A673 (cell line): ENCODE results near the gene PSMG1. TPM values are rescaled to one million over a fixed set of nuclear protein-coding genes. Genes with fewer than 3 reads are reported as not detected.

Experiments used
- BruUV-seq: library from RNA; stranded (reverse); fragments of 400-500 nt; replicated peaks from 2 replicates; lab custom pipeline; 2021; lab: Mats Ljungman, UMichigan
- CTCF ChIA-PET: fragments of 300-600 bp; sonication (Branson Sonifier 250); formaldehyde crosslinking; loops from one replicate; lab custom pipeline; 2022; ENCODE audit warnings: antibody characterized with exemption; lab: Charles Lee
- POLR2A ChIA-PET: fragments of 300-600 bp; sonication (Branson Sonifier 250); formaldehyde crosslinking; loops from one replicate; lab custom pipeline; 2022; ENCODE audit warnings: antibody characterized with exemption; ENCODE audit not compliant: low non-redundant PET; lab: Charles Lee
- DNase-seq: peaks from one replicate; pipeline ENCODE4 v3.0.0-alpha.2; 2015; ENCODE audit warnings: low spot score
- H3K27ac ChIP-seq: fragments of 200-600 bp; sonication (generic); 2 replicates; pipeline ENCODE4 v1.5.1; 2016; ENCODE audit warnings: mixed run types, low read depth, mild to moderate bottlenecking, mixed read lengths, antibody characterized with exemption, low read length; ENCODE audit not compliant: poor library complexity, severe bottlenecking
- H3K27me3 ChIP-seq: fragments of 200-600 bp; sonication (generic); replicated peaks from 2 replicates; pipeline ENCODE4 v1.6.1; 2017; ENCODE audit warnings: mixed run types, low read depth, mild to moderate bottlenecking, mixed read lengths, antibody characterized with exemption, low read length; ENCODE audit not compliant: insufficient read depth, poor library complexity
- H3K36me3 ChIP-seq: fragments of 200-600 bp; sonication (generic); 2 replicates; pipeline ENCODE4 v1.6.1; 2016; ENCODE audit warnings: mixed run types, mild to moderate bottlenecking, mixed read lengths, antibody characterized with exemption, low read length; ENCODE audit not compliant: insufficient read depth, poor library complexity, severe bottlenecking
- H3K4me1 ChIP-seq: fragments of 200-600 bp; sonication (generic); 2 replicates; pipeline ENCODE4 v1.6.1; 2017; ENCODE audit warnings: mixed run types, mild to moderate bottlenecking, mixed read lengths, antibody characterized with exemption, low read length; ENCODE audit not compliant: insufficient read depth, poor library complexity, severe bottlenecking
- H3K4me3 ChIP-seq: fragments of 200-600 bp; sonication (generic); 2 replicates; pipeline ENCODE4 v1.5.1; 2016; ENCODE audit warnings: low read depth, mixed run types, mild to moderate bottlenecking, mixed read lengths, low read length; ENCODE audit not compliant: poor library complexity, severe bottlenecking
- H3K9me3 ChIP-seq: fragments of 200-600 bp; sonication (generic); 2 replicates; pipeline ENCODE4 v1.6.1; 2016; ENCODE audit warnings: mixed run types, low read depth, mild to moderate bottlenecking, mixed read lengths, antibody characterized with exemption, low read length; ENCODE audit not compliant: poor library complexity, severe bottlenecking
- EZH2 ChIP-seq: fragments of 200-600 bp; sonication (generic); IDR thresholded peaks from 2 replicates; pipeline ENCODE4 v1.6.1; 2017; ENCODE audit warnings: borderline replicate concordance, low read depth, mild to moderate bottlenecking, mixed read lengths, antibody characterized with exemption, low read length; ENCODE audit not compliant: poor library complexity, severe bottlenecking
- intact Hi-C: fragments of 100-400 bp; cut with micrococcal nuclease; formaldehyde crosslinking; loops from one replicate; pipeline ENCODE4 v1.10.0; 2022; ENCODE audit not compliant: unreplicated experiment
- total RNA-seq: library from RNA; stranded (reverse); gene quantifications from 2 replicates; pipeline ENCODE4 v1.2.3, GENCODE V29; 2021
- TF ChIP-seq, protein P1 (sequence below): fragments of 300-800, 200-600 bp; sonication (generic); conservative IDR thresholded peaks from 2 replicates; pipeline ENCODE4 v1.5.1; 2017; ENCODE audit warnings: low read depth, mild to moderate bottlenecking, antibody characterized with exemption, low read length, moderate library complexity, mixed read lengths

The PSMG1 gene
- total RNA-seq, 1 experiment from 2014 or later: 101 TPM

DNA sequence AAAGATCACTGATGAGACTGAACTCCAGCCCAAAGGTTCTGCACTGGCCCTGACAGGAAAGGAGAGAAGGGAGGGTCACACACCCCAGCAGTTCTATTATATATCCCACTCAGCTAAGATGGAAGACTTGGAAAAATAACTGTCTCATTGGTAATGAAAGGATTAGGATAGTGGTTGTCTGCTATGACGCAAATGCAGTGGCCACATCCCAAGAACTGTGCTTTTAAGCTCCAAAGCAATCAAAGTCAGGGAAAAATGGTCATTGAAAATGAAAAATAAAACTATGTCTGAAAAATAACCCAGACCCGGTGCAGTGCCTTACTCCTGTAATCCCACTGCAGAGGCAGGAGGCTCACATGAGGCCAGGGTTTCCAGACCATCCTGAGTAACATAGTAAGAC, 31.0 kb downstream of the PSMG1 start:
- Histone ChIP-seq H3K27ac (no peak overlapping the region), H3K4me1 (no peaks in the 10 kb centered on the region), H3K36me3 (no peaks in the 10 kb centered on the region), H3K4me3 (no peak overlapping the region), H3K9me3 (no peaks in the 10 kb centered on the region), H3K27me3 (no peaks in the 10 kb centered on the region)
- ChIA-PET CTCF (no interaction called here), POLR2A (no interaction called here)
- no TSS peak for BruUV-seq
- no peak for DNase-seq
- intact Hi-C loops: no loop called here
- TF ChIP-seq EZH2: no peak
- TF ChIP-seq, protein P1, sequence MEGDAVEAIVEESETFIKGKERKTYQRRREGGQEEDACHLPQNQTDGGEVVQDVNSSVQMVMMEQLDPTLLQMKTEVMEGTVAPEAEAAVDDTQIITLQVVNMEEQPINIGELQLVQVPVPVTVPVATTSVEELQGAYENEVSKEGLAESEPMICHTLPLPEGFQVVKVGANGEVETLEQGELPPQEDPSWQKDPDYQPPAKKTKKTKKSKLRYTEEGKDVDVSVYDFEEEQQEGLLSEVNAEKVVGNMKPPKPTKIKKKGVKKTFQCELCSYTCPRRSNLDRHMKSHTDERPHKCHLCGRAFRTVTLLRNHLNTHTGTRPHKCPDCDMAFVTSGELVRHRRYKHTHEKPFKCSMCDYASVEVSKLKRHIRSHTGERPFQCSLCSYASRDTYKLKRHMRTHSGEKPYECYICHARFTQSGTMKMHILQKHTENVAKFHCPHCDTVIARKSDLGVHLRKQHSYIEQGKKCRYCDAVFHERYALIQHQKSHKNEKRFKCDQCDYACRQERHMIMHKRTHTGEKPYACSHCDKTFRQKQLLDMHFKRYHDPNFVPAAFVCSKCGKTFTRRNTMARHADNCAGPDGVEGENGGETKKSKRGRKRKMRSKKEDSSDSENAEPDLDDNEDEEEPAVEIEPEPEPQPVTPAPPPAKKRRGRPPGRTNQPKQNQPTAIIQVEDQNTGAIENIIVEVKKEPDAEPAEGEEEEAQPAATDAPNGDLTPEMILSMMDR: no peak

DNA sequence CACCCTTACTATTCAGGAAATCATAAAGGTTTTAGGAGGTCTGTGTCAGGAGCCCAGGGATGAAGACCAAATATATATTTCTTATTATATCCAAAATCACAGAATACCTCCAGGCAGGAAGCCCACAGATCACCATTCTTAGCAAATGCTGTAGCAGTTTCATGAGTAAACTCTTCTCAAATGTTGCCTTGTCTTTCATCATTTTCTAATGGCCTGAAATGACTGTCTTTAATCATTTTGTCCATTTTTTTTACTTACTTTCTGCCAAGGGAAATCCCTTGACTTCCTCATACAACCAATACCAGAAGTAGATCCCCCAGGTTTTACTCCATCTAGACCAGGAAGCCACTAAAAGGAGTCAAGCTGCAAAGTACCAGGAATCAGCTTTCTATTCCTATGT, 32.4 kb downstream of the PSMG1 start:
- DNase-seq: no peak
- Histone ChIP-seq H3K36me3 (no peaks in the 10 kb centered on the region), H3K9me3 (no peaks in the 10 kb centered on the region), H3K4me3 (no peak overlapping the region), H3K27ac (no peak overlapping the region), H3K27me3 (no peaks in the 10 kb centered on the region), H3K4me1 (no peaks in the 10 kb centered on the region)
- ChIA-PET POLR2A (no interaction called here), CTCF (no interaction called here)
- no peak for TF ChIP-seq EZH2
- TF ChIP-seq, protein P1: no peak
- BruUV-seq: no TSS peak
- intact Hi-C loops: no loop called here

DNA sequence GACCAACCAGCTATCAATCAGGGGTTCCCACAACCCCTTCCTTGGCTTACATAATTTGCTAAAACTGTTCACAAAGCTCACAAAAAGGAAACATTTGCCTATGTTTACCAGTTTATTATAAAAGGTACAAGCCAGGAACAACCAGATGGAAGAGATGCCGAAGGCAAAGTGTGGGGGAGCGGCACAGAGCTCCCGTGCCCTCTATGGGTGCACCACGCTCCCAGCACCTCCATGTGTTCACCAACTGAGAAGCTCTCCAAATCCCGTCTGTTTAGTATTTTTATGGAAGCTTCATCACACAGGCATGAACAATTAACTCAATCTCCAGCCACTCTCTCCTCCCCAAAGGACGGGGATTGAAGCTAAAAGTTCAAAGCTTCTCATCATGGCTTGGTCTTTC, 32.9 kb downstream of the PSMG1 start:
- Histone ChIP-seq H3K27ac (no peak overlapping the region), H3K4me3 (no peak overlapping the region), H3K36me3 (no peaks in the 10 kb centered on the region), H3K9me3 (no peaks in the 10 kb centered on the region), H3K27me3 (no peaks in the 10 kb centered on the region), H3K4me1 (no peaks in the 10 kb centered on the region)
- BruUV-seq: no TSS peak
- TF ChIP-seq, protein P1: no peak
- TF ChIP-seq EZH2: no peak
- DNase-seq: no peak
- ChIA-PET CTCF (no interaction called here), POLR2A (no interaction called here)
- intact Hi-C loops: no loop called here
